ENCODE data around the gene DBH.

Gene DBH

DNA sequence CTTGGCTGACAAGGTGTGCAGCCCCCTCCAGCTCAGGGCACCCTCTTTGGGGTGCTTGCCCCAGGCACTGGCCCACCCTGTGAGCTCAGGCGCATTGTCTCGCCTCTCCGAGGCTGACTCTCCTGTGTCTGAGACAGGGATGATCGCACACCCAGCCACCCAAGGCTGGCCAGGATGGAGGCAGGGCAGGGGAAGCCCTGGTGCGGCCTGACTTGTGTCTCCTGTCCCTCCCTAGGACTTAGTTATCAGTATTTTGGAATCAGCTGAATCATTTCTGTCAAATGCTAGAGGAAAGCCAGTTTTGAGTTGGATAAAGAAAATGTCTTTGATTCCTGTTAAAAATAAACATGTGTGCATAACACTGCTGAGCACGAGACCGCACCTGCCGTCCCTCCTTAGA lies 2.5 kb upstream of the DBH start:
- Histone ChIP-seq H3K27ac (ENCODE audit: low read depth in 2 of 2, low read length in 2 of 2) (no peak overlapping the region), H3K9me3 (ENCODE audit: control insufficient read depth in 2 of 2, low read length in 2 of 2) (no peaks in the 10 kb centered on the region), H3K36me3 (ENCODE audit: control insufficient read depth in 2 of 2, insufficient read depth in 2 of 2, low read length in 2 of 2) (no peaks in the 10 kb centered on the region), H3K4me1 (ENCODE audit: control insufficient read depth in 2 of 2, insufficient read depth in 2 of 2, low read length in 2 of 2) (no peaks in the 10 kb centered on the region), H3K4me3 (ENCODE audit: low read length in 2 of 2) (no peak overlapping the region), H3K9ac (ENCODE audit: low read depth in 1 of 2, low read length in 2 of 2) (no peak overlapping the region), H3K27me3 (ENCODE audit: control insufficient read depth in 2 of 2, insufficient read depth in 2 of 2, low read length in 2 of 2) (no peaks in the 10 kb centered on the region)

DNA sequence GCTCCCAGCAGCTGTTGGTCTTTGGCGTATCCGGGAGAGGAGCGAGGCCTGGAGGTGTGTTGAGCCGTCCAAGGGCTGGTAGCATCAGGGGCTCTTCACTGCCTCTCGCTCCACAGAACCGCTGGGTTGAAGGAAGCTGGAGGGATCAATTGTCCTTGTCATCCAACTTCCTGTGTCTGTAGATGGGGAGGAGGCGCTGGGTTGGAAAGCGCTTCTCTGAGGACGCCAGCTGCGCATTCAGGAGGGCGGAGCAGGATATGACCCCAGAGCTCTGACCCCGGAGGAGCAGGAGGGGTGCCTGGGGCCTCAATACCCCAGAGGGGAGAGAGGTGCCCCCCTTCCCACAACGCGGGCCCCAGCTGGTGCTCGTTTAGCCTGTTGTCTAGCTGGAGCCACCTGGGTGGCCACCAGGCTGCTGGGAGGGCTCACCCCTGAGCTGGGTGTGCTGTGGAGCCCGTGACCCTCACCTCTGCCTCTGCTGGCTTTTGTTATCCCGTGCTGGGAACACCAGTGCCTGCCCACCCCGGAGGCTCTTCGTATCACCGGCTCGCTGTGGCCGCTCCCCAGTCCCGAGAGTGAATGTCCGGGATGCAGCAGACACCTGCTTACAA lies 2.0 kb upstream of the DBH start:
- Histone ChIP-seq H3K9ac (ENCODE audit: low read depth in 1 of 2, low read length in 2 of 2) (no peak overlapping the region), H3K9me3 (ENCODE audit: control insufficient read depth in 2 of 2, low read length in 2 of 2) (no peaks in the 10 kb centered on the region), H3K27me3 (ENCODE audit: control insufficient read depth in 2 of 2, insufficient read depth in 2 of 2, low read length in 2 of 2) (no peaks in the 10 kb centered on the region), H3K4me3 (ENCODE audit: low read length in 2 of 2) (no peak overlapping the region), H3K36me3 (ENCODE audit: control insufficient read depth in 2 of 2, insufficient read depth in 2 of 2, low read length in 2 of 2) (no peaks in the 10 kb centered on the region), H3K4me1 (ENCODE audit: control insufficient read depth in 2 of 2, insufficient read depth in 2 of 2, low read length in 2 of 2) (no peaks in the 10 kb centered on the region), H3K27ac (ENCODE audit: low read depth in 2 of 2, low read length in 2 of 2) (no peak overlapping the region)

DNA sequence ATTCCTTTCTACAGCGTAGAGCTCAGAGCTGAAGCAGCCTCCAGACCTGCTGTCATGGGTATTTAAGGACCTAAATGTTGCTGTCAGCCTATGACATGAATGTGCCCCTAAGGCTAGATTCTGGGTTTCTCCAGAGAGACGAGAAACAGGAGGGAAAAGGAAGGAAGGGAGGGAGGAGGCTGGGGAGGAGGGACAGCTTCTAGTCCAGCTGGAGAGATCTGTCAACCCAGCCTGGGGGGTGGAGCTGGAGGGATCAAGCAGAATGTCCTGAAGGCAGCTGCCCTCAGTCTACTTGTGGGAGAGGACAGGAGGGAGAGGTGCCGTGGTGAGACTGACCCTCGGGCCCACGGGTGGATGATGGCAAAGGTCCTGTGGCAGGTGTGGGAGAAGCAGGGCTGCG lies 1.1 kb upstream of the DBH start:
- H3K9ac ChIP-seq (ENCODE audit: low read depth in 1 of 2, low read length in 2 of 2), result no peak overlapping the region
- H3K36me3 ChIP-seq (ENCODE audit: control insufficient read depth in 2 of 2, insufficient read depth in 2 of 2, low read length in 2 of 2), result no peaks in the 10 kb centered on the region
- no peaks in the 10 kb centered on the region for H3K4me1 ChIP-seq (ENCODE audit: control insufficient read depth in 2 of 2, insufficient read depth in 2 of 2, low read length in 2 of 2)
- no peaks in the 10 kb centered on the region for H3K27me3 ChIP-seq (ENCODE audit: control insufficient read depth in 2 of 2, insufficient read depth in 2 of 2, low read length in 2 of 2)
- no peak overlapping the region for H3K27ac ChIP-seq (ENCODE audit: low read depth in 2 of 2, low read length in 2 of 2)
- no peak overlapping the region for H3K4me3 ChIP-seq (ENCODE audit: low read length in 2 of 2)
- H3K9me3 ChIP-seq (ENCODE audit: control insufficient read depth in 2 of 2, low read length in 2 of 2), result no peaks in the 10 kb centered on the region

DNA sequence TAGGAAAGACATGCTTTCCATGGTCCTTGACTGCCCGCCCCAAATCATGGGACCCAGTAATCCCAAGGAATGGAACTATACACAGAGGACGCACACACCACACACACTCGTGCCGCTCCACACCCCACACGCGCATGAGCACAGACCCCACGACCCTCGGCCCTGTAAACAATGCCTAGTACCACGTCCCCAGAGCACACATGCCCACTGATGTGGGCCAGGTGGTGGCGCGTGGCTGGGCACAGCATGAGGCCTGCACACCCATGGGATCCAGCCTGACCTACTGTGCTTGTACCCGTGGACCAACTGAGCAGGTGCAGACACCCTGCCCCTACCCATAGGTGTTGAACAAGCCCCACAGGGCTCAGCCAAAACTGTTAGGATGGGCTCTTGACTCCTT lies 739 bp downstream of the DBH start:
- Histone ChIP-seq H3K4me1 (ENCODE audit: control insufficient read depth in 2 of 2, insufficient read depth in 2 of 2, low read length in 2 of 2) (no peaks in the 10 kb centered on the region), H3K4me3 (ENCODE audit: low read length in 2 of 2) (no peak overlapping the region), H3K36me3 (ENCODE audit: control insufficient read depth in 2 of 2, insufficient read depth in 2 of 2, low read length in 2 of 2) (no peaks in the 10 kb centered on the region), H3K9ac (ENCODE audit: low read depth in 1 of 2, low read length in 2 of 2) (no peak overlapping the region), H3K27ac (ENCODE audit: low read depth in 2 of 2, low read length in 2 of 2) (no peak overlapping the region), H3K27me3 (ENCODE audit: control insufficient read depth in 2 of 2, insufficient read depth in 2 of 2, low read length in 2 of 2) (no peaks in the 10 kb centered on the region), H3K9me3 (ENCODE audit: control insufficient read depth in 2 of 2, low read length in 2 of 2) (no peaks in the 10 kb centered on the region)

DNA sequence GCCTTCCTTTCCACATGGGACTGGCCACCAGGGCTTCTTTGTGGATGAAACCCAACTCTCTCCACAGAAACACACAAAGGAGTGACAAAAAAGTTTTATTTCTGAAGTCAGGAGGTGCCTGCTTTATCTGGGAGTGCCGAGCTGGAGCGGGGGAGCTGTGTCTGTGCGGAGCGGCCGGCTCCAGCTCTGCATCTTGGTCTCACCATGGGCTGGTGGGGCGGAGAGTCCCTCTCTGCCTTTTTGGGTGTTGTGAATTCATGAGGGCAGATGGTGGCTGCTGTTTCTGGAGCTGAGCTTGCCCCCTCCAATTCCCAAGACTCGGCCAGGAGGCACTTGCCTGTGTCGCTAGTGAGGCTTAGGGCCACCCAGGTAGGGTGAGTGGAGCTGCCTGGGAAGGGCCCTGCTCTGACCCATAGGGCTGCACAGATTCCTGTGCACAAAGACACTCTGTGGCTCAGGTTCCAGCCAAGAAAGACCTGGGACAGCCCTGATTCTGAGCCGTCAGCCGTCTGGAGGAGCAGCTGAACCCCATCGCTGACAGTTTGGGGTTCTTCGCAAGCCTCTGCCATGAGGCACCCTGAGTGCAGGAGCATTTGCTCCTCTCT lies 1.4 kb downstream of the DBH start:
- Histone ChIP-seq H3K9ac (ENCODE audit: low read depth in 1 of 2, low read length in 2 of 2) (no peak overlapping the region), H3K9me3 (ENCODE audit: control insufficient read depth in 2 of 2, low read length in 2 of 2) (no peaks in the 10 kb centered on the region), H3K4me1 (ENCODE audit: control insufficient read depth in 2 of 2, insufficient read depth in 2 of 2, low read length in 2 of 2) (no peaks in the 10 kb centered on the region), H3K36me3 (ENCODE audit: control insufficient read depth in 2 of 2, insufficient read depth in 2 of 2, low read length in 2 of 2) (no peaks in the 10 kb centered on the region), H3K27ac (ENCODE audit: low read depth in 2 of 2, low read length in 2 of 2) (no peak overlapping the region), H3K27me3 (ENCODE audit: control insufficient read depth in 2 of 2, insufficient read depth in 2 of 2, low read length in 2 of 2) (no peaks in the 10 kb centered on the region), H3K4me3 (ENCODE audit: low read length in 2 of 2) (no peak overlapping the region)

DNA sequence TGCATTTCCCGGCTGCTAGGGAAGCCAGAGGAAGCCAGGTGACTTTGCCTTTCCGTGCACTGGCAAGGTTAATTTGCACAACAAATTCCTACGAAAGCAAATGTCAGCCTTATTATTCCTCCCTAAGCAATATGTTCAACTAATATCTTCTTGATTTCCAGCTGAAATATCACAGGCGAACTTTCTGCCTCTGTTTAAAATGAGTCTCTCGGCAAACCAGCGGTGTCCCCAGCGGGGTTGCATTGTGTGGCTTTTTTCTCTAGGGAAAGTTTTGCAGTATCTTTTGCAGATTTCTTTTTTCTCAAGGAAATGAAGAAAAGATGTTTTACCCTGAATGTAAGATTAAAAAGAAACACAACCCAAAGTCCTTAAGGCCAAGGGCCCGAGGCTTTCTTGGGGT lies 1.9 kb downstream of the DBH start:
- H3K27me3 ChIP-seq (ENCODE audit: control insufficient read depth in 2 of 2, insufficient read depth in 2 of 2, low read length in 2 of 2), result no peaks in the 10 kb centered on the region
- no peak overlapping the region for H3K4me3 ChIP-seq (ENCODE audit: low read length in 2 of 2)
- H3K9ac ChIP-seq (ENCODE audit: low read depth in 1 of 2, low read length in 2 of 2), result no peak overlapping the region
- no peaks in the 10 kb centered on the region for H3K9me3 ChIP-seq (ENCODE audit: control insufficient read depth in 2 of 2, low read length in 2 of 2)
- H3K36me3 ChIP-seq (ENCODE audit: control insufficient read depth in 2 of 2, insufficient read depth in 2 of 2, low read length in 2 of 2), result no peaks in the 10 kb centered on the region
- no peak overlapping the region for H3K27ac ChIP-seq (ENCODE audit: low read depth in 2 of 2, low read length in 2 of 2)
- no peaks in the 10 kb centered on the region for H3K4me1 ChIP-seq (ENCODE audit: control insufficient read depth in 2 of 2, insufficient read depth in 2 of 2, low read length in 2 of 2)

DNA sequence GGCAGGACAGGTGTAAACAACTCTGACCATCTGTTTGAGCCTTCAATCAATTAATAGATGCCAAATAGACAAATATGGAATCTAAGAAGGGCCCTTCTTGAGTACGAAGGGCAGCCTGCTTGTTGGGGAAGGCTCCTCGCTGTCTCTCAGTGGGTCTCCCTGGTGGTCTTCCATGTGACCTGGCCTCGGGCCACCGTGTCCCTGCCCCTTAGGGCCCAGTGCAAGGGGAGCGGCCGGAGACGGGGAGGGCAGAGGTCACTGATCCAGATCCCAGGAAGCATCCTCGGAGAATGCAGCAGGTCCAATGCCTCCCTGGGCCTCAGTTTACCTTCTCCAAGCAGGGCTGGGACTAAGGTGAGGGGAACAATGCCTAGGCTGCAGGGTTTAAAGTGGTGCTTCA lies 2.5 kb downstream of the DBH start:
- no peaks in the 10 kb centered on the region for H3K4me1 ChIP-seq (ENCODE audit: control insufficient read depth in 2 of 2, insufficient read depth in 2 of 2, low read length in 2 of 2)
- no peak overlapping the region for H3K9ac ChIP-seq (ENCODE audit: low read depth in 1 of 2, low read length in 2 of 2)
- no peaks in the 10 kb centered on the region for H3K27me3 ChIP-seq (ENCODE audit: control insufficient read depth in 2 of 2, insufficient read depth in 2 of 2, low read length in 2 of 2)
- no peaks in the 10 kb centered on the region for H3K9me3 ChIP-seq (ENCODE audit: control insufficient read depth in 2 of 2, low read length in 2 of 2)
- no peaks in the 10 kb centered on the region for H3K36me3 ChIP-seq (ENCODE audit: control insufficient read depth in 2 of 2, insufficient read depth in 2 of 2, low read length in 2 of 2)
- H3K4me3 ChIP-seq (ENCODE audit: low read length in 2 of 2), result no peak overlapping the region
- no peak overlapping the region for H3K27ac ChIP-seq (ENCODE audit: low read depth in 2 of 2, low read length in 2 of 2)

DNA sequence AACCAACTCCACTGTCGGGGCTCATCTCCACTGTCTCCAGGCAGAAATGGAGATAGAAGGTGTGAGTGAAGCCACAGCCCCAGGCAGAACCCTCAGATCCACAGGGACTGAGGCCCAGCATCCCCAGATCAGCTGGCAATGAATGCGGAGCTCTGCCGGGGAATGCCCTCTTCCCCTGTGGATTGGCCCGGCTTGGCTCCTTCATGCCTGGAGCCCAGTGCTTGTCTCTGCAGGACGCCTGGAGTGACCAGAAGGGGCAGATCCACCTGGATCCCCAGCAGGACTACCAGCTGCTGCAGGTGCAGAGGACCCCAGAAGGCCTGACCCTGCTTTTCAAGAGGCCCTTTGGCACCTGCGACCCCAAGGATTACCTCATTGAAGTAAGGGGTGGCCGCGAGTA lies 3.5 kb downstream of the DBH start:
- H3K4me1 ChIP-seq (ENCODE audit: control insufficient read depth in 2 of 2, insufficient read depth in 2 of 2, low read length in 2 of 2), result no peaks in the 10 kb centered on the region
- no peaks in the 10 kb centered on the region for H3K36me3 ChIP-seq (ENCODE audit: control insufficient read depth in 2 of 2, insufficient read depth in 2 of 2, low read length in 2 of 2)
- no peak overlapping the region for H3K9ac ChIP-seq (ENCODE audit: low read depth in 1 of 2, low read length in 2 of 2)
- H3K4me3 ChIP-seq (ENCODE audit: low read length in 2 of 2), result no peak overlapping the region
- H3K27me3 ChIP-seq (ENCODE audit: control insufficient read depth in 2 of 2, insufficient read depth in 2 of 2, low read length in 2 of 2), result no peaks in the 10 kb centered on the region
- no peaks in the 10 kb centered on the region for H3K9me3 ChIP-seq (ENCODE audit: control insufficient read depth in 2 of 2, low read length in 2 of 2)
- H3K27ac ChIP-seq (ENCODE audit: low read depth in 2 of 2, low read length in 2 of 2), result no peak overlapping the region

DNA sequence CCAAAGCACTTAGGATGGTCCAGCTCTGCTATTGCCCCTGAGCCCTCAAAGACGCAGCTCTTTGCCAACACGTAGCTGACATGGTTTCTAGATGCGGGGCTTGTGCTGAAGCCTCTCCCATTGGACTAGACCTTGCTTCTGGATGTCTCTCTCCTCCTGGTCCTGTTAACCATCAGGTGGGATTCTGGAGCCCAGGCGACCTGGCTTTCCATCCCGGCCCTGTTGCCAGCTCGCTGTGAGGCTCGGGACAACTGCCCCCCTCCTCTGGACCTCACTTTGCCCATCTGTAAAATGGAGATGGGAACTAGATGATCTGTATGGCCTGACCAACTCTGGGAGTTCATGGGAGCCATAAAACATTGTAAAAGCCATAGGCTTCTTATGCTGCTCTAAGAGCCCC lies 4.0 kb downstream of the DBH start:
- H3K27ac ChIP-seq (ENCODE audit: low read depth in 2 of 2, low read length in 2 of 2), result no peak overlapping the region
- H3K4me3 ChIP-seq (ENCODE audit: low read length in 2 of 2), result no peak overlapping the region
- no peaks in the 10 kb centered on the region for H3K9me3 ChIP-seq (ENCODE audit: control insufficient read depth in 2 of 2, low read length in 2 of 2)
- H3K27me3 ChIP-seq (ENCODE audit: control insufficient read depth in 2 of 2, insufficient read depth in 2 of 2, low read length in 2 of 2), result no peaks in the 10 kb centered on the region
- H3K36me3 ChIP-seq (ENCODE audit: control insufficient read depth in 2 of 2, insufficient read depth in 2 of 2, low read length in 2 of 2), result no peaks in the 10 kb centered on the region
- H3K4me1 ChIP-seq (ENCODE audit: control insufficient read depth in 2 of 2, insufficient read depth in 2 of 2, low read length in 2 of 2), result no peaks in the 10 kb centered on the region
- H3K9ac ChIP-seq (ENCODE audit: low read depth in 1 of 2, low read length in 2 of 2), result no peak overlapping the region

DNA sequence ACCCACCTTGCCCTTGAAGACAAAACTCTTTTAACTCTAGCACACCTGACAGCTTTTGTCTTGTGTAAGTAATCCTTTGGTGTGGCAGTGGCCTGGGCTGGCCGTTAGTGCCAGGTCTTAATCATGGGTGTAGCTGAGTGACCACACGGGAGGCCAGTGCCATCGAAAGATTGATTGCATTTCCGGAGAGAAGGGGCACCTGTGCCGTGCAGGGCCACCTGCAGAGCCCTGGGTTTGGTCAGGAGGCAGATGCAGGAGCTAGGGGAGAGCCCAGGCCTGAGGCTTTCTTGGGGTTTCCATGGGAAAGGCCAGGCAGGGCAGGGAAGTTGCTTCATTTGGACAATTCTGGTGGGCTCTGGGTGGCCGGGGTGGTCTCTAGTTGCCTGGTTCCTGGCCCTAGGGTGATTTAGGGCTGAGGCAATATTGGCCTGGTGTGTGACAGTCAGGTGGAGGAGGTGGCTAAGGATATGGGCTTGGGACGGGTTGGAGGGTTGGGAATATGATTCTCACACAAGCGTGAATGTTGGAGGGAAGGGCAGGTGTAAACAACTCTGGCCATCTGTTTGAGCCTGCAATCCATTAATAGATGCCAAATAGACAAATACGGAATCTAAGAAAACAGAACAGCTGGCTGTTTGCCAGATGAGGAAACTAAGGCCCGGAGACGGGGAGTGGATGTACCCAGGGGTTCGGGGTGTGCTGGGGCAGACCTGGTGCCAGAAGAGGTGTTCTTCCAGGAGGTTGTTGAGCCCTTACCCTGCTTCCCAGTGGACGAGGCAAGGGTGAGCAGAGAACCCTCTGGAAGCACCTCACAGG lies 4.6 kb downstream of the DBH start:
- no peaks in the 10 kb centered on the region for H3K4me1 ChIP-seq (ENCODE audit: control insufficient read depth in 2 of 2, insufficient read depth in 2 of 2, low read length in 2 of 2)
- H3K9me3 ChIP-seq (ENCODE audit: control insufficient read depth in 2 of 2, low read length in 2 of 2), result no peaks in the 10 kb centered on the region
- H3K27ac ChIP-seq (ENCODE audit: low read depth in 2 of 2, low read length in 2 of 2), result no peak overlapping the region
- no peaks in the 10 kb centered on the region for H3K27me3 ChIP-seq (ENCODE audit: control insufficient read depth in 2 of 2, insufficient read depth in 2 of 2, low read length in 2 of 2)
- H3K36me3 ChIP-seq (ENCODE audit: control insufficient read depth in 2 of 2, insufficient read depth in 2 of 2, low read length in 2 of 2), result no peaks in the 10 kb centered on the region
- no peak overlapping the region for H3K4me3 ChIP-seq (ENCODE audit: low read length in 2 of 2)
- no peak overlapping the region for H3K9ac ChIP-seq (ENCODE audit: low read depth in 1 of 2, low read length in 2 of 2)

Measured in mucosa of rectum (tissue), 2 donors.